ENCODE measurements around the gene FRMD4B.
"Not testable (repeated sequence)": the region's sequence is repeated elsewhere in the genome, so short reads cannot be mapped to it uniquely, and the experiment has no call there.

The FRMD4B gene

GRCh38 chr3:69320871-69321271, 65.0 kb downstream of the FRMD4B start:
- no peak for DNase-seq

- no peak for DNase-seq
Observed at GRCh38 chr3:69319652-69320051, 66.2 kb downstream of the FRMD4B start.

- no peak for DNase-seq
Observed at GRCh38 chr3:69318410-69318809, 67.5 kb downstream of the FRMD4B start.

- DNase-seq, result no peak
Observed at GRCh38 chr3:69313251-69313650, 72.6 kb downstream of the FRMD4B start.

GRCh38 chr3:69309814-69310213, 76.1 kb downstream of the FRMD4B start:
- no peak for DNase-seq

GRCh38 chr3:69306239-69307185, 79.4 kb downstream of the FRMD4B start:
- peak; percentile 30 for DNase-seq

GRCh38 chr3:69305011-69305410, 80.9 kb downstream of the FRMD4B start:
- DNase-seq, result no peak

- no peak for DNase-seq
Observed at GRCh38 chr3:69304396-69304795, 81.5 kb downstream of the FRMD4B start.

DNA sequence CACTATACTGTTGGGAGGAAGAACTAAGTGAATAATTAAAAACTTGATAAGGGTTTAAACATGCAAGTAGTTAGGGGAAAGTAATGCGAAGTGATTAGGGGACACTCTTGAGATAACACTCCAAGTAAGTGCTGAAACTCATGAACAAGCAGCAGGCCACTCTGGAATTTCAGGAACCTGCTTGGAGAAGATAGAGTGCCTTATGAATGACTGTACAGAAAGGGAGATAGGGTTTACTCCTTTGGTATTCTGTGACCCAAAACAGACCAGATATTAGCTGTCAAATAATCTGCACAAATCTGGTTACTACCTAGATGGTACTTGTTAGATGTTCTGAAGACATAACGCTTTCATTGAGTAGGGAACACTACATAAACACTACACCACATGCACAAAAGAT, 85.6 kb downstream of the FRMD4B start:
- no peak for DNase-seq

GRCh38 chr3:69299344-69299743, 86.5 kb downstream of the FRMD4B start:
- no peak for DNase-seq

GRCh38 chr3:69297501-69297900, 88.4 kb downstream of the FRMD4B start:
- no peak for DNase-seq

- DNase-seq, result no peak
Observed at GRCh38 chr3:69296995-69297394, 88.9 kb downstream of the FRMD4B start.

DNA sequence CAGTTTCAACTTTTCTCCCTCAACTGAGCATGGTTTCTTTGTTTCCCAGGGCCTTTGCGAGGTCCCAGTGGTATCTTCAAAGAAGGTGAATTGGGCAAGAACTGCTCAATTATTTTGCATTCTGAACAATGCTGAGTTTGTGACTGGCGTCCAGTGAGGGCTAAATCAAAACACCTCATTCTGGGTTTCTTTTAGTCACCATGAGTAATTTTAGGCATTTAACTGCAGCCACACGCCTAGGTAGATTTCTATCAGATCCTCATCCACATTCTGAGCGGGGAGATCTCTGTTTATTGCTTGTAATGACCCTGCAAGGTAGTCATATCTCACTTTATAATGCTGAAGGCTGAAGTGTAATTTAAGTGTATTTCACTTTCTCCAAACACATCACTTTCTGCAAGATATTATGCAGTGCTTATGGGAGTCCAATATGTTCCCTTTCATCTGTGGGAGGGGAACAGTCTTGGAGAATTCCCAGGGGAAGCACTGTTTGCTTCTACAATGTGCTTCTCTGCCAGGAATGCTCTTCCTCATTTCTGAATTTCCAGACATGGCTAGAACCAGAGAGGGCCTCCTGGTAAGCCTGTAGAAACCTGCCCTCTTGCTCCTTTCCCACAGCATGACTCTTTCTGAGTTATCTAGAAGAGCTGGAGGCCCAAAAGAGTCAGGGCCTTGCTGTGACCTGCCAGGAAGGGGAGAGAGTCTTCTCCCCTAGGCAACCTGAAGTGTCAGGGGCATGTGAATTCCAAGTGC, 91.7 kb downstream of the FRMD4B start:
- DNase-seq, result no peak

DNA sequence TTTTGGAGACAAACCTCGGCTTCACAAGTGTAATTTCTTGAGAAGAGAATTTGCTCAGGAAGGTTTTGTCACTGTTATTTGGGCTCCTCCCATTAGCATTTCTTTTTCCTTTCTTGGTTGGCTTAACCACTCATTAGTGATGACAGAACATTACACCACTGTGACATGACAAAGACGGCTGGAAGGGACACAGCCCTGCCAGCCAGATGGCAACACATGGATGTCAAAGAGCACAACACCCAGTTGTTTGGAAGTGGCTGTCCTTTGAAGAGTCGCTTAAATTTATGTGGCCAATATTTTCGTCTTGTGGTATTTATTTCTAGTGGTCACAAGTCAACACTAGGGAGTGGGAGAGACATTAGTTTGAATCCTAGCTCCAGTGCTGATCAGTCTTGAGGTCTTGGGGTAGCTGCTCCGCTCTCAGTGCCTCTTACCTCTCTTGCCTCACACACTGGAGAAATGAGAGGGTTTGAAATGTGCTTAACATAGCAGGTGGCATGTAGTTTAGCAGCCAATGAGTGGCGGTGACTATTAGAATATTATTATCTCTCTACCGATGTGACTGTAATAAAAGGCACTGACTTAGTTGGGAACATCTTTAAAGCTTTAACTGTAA, 92.8 kb downstream of the FRMD4B start:
- no peak for DNase-seq

DNA sequence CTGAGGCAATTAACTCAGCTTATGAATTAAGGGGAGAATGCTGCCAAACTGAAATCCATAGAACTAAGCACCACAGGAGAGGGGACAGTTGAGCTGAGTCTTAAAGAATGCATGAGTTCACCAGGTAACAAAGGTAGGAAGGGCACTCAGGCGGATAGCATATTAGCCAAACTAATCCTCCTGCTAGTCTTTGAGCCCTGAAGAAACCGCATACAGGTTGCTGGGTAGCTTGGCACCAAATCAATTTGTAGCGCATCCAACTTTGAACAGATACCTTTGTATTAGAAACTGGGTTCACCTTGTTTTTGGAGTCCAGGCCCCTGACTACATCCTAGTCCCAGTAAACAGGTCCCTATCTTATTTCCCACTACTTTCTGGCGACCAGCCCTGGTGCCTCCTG, 93.7 kb downstream of the FRMD4B start:
- no peak for DNase-seq

GRCh38 chr3:69290430-69290829, 95.5 kb downstream of the FRMD4B start:
- no peak for DNase-seq

DNA sequence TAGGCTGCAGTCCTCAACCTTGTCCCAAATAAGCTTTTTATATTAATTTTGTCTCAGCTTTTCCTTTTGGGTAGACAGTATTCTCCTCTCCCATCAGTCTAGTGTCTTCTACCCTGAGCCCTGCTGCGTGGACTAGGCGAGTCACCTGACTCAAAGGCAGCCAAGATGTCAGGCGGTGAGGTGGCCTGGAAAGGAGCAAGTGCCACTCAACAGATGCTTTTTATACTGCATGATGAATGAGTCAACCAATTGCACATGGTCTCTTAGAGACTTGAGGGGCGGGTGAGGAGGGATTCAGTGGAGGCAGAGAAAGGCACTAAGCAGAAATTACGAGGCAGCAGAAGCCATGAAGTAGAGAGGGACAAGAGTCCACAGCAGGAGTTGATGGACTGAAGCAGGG, 95.9 kb downstream of the FRMD4B start:
- no peak for DNase-seq

- no peak for DNase-seq
Observed at GRCh38 chr3:69288161-69288895, 97.6 kb downstream of the FRMD4B start.

GRCh38 chr3:69283913-69284611, 101.8 kb downstream of the FRMD4B start:
- no peak for DNase-seq

- no peak for DNase-seq
Observed at GRCh38 chr3:69283496-69283895, 102.4 kb downstream of the FRMD4B start.

GRCh38 chr3:69282181-69282580, 103.7 kb downstream of the FRMD4B start:
- no peak for DNase-seq

- not testable (repeated sequence) for DNase-seq
Observed at GRCh38 chr3:69277403-69277802, 108.5 kb downstream of the FRMD4B start.

All from NCI-H2029 (cell line).